ENCODE measurements around the gene MYO1G. TPM values are rescaled to one million over a fixed set of nuclear protein-coding genes. Genes with fewer than 3 reads are reported as not detected.

MYO1G gene
- total and polyA plus RNA-seq, 10 of the 15 experiments (the other 5 are each of a cell fraction or from before 2014, with no cell fraction given) = 1.8 to 232 (median 134) TPM

DNA sequence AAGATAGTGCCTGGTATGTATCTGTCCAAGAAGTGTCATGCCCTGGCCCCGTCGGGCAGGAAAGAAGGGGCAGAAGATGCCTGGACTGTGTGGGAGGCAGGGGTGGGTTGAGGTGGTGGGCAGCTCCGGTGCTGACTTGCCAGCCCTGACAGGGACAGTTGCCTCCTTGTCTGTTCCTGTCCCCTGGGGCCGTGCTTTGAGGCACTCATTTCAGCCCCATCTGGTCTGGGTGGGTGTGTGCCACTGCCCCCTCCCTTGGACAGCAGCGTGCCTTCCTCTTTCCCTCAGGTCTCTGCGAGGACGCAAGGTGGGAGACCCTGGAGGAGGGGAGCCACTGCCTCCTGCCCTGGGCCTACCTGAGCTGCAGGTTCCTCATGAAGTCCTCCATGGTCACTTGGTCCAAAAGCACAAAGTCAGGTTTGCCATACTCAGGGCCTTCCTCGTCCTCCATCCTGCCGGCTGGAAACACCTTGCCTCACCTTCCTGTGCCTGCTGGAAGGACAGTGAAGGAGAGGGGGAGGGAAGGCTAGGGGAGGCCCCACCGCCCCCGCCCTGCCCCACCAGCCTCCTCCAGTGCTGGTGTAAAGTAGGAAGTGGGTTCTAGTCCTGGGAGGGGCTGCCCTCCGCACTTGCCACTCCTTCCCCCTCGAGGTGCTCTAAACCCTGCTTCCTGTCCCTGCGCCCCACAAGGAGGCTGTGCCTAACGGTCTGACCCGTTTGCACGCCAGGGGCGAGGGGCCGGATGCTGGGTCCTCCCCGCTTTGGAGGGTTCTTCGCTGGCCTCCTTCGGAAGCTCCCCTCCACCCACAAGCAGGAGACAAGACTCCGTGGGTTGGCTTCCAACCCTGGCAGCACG, at the start of gene MYO1G (continued):
- no peak for TF ChIP-seq KDM1A (IDR thresholded peaks at IDR 0.05; ENCODE audit: borderline replicate concordance)
- TF ChIP-seq, protein P1, sequence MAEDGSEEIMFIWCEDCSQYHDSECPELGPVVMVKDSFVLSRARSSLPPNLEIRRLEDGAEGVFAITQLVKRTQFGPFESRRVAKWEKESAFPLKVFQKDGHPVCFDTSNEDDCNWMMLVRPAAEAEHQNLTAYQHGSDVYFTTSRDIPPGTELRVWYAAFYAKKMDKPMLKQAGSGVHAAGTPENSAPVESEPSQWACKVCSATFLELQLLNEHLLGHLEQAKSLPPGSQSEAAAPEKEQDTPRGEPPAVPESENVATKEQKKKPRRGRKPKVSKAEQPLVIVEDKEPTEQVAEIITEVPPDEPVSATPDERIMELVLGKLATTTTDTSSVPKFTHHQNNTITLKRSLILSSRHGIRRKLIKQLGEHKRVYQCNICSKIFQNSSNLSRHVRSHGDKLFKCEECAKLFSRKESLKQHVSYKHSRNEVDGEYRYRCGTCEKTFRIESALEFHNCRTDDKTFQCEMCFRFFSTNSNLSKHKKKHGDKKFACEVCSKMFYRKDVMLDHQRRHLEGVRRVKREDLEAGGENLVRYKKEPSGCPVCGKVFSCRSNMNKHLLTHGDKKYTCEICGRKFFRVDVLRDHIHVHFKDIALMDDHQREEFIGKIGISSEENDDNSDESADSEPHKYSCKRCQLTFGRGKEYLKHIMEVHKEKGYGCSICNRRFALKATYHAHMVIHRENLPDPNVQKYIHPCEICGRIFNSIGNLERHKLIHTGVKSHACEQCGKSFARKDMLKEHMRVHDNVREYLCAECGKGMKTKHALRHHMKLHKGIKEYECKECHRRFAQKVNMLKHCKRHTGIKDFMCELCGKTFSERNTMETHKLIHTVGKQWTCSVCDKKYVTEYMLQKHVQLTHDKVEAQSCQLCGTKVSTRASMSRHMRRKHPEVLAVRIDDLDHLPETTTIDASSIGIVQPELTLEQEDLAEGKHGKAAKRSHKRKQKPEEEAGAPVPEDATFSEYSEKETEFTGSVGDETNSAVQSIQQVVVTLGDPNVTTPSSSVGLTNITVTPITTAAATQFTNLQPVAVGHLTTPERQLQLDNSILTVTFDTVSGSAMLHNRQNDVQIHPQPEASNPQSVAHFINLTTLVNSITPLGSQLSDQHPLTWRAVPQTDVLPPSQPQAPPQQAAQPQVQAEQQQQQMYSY (CRISPR knock-in tag; IDR thresholded peaks at IDR 0.05) = no peak
- TF ChIP-seq, protein P2, sequence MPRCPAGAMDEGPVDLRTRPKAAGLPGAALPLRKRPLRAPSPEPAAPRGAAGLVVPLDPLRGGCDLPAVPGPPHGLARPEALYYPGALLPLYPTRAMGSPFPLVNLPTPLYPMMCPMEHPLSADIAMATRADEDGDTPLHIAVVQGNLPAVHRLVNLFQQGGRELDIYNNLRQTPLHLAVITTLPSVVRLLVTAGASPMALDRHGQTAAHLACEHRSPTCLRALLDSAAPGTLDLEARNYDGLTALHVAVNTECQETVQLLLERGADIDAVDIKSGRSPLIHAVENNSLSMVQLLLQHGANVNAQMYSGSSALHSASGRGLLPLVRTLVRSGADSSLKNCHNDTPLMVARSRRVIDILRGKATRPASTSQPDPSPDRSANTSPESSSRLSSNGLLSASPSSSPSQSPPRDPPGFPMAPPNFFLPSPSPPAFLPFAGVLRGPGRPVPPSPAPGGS (IDR thresholded peaks at IDR 0.05; ENCODE audit: borderline replicate concordance, insufficient read depth, low read depth, low read length, poor library complexity, severe bottlenecking) = peak; percentile 95
- no peak for TF ChIP-seq RUNX3 (IDR thresholded peaks at IDR 0.05; ENCODE audit: low read length)
- TF ChIP-seq, protein P3, sequence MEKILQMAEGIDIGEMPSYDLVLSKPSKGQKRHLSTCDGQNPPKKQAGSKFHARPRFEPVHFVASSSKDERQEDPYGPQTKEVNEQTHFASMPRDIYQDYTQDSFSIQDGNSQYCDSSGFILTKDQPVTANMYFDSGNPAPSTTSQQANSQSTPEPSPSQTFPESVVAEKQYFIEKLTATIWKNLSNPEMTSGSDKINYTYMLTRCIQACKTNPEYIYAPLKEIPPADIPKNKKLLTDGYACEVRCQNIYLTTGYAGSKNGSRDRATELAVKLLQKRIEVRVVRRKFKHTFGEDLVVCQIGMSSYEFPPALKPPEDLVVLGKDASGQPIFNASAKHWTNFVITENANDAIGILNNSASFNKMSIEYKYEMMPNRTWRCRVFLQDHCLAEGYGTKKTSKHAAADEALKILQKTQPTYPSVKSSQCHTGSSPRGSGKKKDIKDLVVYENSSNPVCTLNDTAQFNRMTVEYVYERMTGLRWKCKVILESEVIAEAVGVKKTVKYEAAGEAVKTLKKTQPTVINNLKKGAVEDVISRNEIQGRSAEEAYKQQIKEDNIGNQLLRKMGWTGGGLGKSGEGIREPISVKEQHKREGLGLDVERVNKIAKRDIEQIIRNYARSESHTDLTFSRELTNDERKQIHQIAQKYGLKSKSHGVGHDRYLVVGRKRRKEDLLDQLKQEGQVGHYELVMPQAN (conservative IDR thresholded peaks at IDR 0.05) = 0 out of 2 replicates have a peak, but pooled peaks have one; percentile 53
- TF ChIP-seq, protein P4, sequence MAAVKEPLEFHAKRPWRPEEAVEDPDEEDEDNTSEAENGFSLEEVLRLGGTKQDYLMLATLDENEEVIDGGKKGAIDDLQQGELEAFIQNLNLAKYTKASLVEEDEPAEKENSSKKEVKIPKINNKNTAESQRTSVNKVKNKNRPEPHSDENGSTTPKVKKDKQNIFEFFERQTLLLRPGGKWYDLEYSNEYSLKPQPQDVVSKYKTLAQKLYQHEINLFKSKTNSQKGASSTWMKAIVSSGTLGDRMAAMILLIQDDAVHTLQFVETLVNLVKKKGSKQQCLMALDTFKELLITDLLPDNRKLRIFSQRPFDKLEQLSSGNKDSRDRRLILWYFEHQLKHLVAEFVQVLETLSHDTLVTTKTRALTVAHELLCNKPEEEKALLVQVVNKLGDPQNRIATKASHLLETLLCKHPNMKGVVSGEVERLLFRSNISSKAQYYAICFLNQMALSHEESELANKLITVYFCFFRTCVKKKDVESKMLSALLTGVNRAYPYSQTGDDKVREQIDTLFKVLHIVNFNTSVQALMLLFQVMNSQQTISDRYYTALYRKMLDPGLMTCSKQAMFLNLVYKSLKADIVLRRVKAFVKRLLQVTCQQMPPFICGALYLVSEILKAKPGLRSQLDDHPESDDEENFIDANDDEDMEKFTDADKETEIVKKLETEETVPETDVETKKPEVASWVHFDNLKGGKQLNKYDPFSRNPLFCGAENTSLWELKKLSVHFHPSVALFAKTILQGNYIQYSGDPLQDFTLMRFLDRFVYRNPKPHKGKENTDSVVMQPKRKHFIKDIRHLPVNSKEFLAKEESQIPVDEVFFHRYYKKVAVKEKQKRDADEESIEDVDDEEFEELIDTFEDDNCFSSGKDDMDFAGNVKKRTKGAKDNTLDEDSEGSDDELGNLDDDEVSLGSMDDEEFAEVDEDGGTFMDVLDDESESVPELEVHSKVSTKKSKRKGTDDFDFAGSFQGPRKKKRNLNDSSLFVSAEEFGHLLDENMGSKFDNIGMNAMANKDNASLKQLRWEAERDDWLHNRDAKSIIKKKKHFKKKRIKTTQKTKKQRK (IDR thresholded peaks at IDR 0.05; ENCODE audit: low read depth, low read length) = no peak
- TF ChIP-seq SMAD5 (IDR thresholded peaks at IDR 0.05; ENCODE audit: low read depth) = peak; percentile 68; the same call in 1 of the 2 replicates
- peak; percentile 26; the same call in 1 of the 2 replicates for TF ChIP-seq ZNF24 (IDR thresholded peaks at IDR 0.05)
- TF ChIP-seq ETV6 (conservative IDR thresholded peaks at IDR 0.05 in 1 of 2, IDR thresholded peaks at IDR 0.05 in 1 of 2; ENCODE audit: borderline replicate concordance in 1 of 2, low read depth in 1 of 2) = peak in 1 of 2 experiments; percentile 87; a peak in 1 of 4 replicates
- TF ChIP-seq, protein P5, sequence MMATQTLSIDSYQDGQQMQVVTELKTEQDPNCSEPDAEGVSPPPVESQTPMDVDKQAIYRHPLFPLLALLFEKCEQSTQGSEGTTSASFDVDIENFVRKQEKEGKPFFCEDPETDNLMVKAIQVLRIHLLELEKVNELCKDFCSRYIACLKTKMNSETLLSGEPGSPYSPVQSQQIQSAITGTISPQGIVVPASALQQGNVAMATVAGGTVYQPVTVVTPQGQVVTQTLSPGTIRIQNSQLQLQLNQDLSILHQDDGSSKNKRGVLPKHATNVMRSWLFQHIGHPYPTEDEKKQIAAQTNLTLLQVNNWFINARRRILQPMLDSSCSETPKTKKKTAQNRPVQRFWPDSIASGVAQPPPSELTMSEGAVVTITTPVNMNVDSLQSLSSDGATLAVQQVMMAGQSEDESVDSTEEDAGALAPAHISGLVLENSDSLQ (IDR thresholded peaks at IDR 0.05) = no peak; the same call in 1 of the 2 replicates
- TF ChIP-seq TBL1XR1 (IDR thresholded peaks at IDR 0.05; ENCODE audit: low read depth, low read length) = peak; percentile 95
- TF ChIP-seq RB1 (IDR thresholded peaks at IDR 0.05; ENCODE audit: borderline replicate concordance) = peak; percentile 22; the same call in 1 of the 2 replicates
- peak; percentile 73 to 85 for TF ChIP-seq IKZF2 (IDR thresholded peaks at IDR 0.05)
- TF ChIP-seq FOXM1 (IDR thresholded peaks at IDR 0.05; ENCODE audit: low read depth, low read length) = no peak
- peak; percentile 80 for TF ChIP-seq EED (IDR thresholded peaks at IDR 0.05; ENCODE audit: low read depth)
- TF ChIP-seq ASH2L (IDR thresholded peaks at IDR 0.05; ENCODE audit: borderline replicate concordance, low read depth) = no peak
- TF ChIP-seq SREBF2 (IDR thresholded peaks at IDR 0.05; ENCODE audit: low read length) = no peak

All from GM12878 (cell line).